Trophoblast cell (in vitro differentiated cells and primary cell): Measurements from ENCODE around the gene FAM13A.

ENCODE experiments used
- DNase-seq, 2 donors: peaks; one replicate each; pipeline ENCODE4 v3.0.0-alpha.2; 2016
- H2AFZ ChIP-seq: 2 replicates; pipeline ENCODE4 v1.6.1; 2013; ENCODE audit warnings: low read length, moderate library complexity, mild to moderate bottlenecking; ENCODE audit not compliant: insufficient read depth, poor library complexity
- H2AK5ac ChIP-seq: 2 replicates; pipeline ENCODE4 v1.6.1; 2013; ENCODE audit warnings: mild to moderate bottlenecking, low read length
- H2BK120ac ChIP-seq: 2 replicates; pipeline ENCODE4 v1.6.1; 2013; ENCODE audit warnings: low read length, mild to moderate bottlenecking, moderate library complexity; ENCODE audit not compliant: insufficient read depth, poor library complexity
- H2BK12ac ChIP-seq: 2 replicates; pipeline ENCODE4 v1.6.1; 2013; ENCODE audit warnings: mild to moderate bottlenecking, low read length, moderate library complexity
- H2BK5ac ChIP-seq: 2 replicates; pipeline ENCODE4 v1.6.1; 2013; ENCODE audit warnings: low read length, low read depth, moderate library complexity, mild to moderate bottlenecking; ENCODE audit not compliant: poor library complexity
- H3K14ac ChIP-seq: 2 replicates; pipeline ENCODE4 v1.6.1; 2013; ENCODE audit warnings: mild to moderate bottlenecking, low read length
- H3K18ac ChIP-seq: 2 replicates; pipeline ENCODE4 v1.6.1; 2013; ENCODE audit warnings: mild to moderate bottlenecking, low read length
- H3K23ac ChIP-seq: 2 replicates; pipeline ENCODE4 v1.6.1; 2013; ENCODE audit warnings: low read length
- H3K27ac ChIP-seq: 2 replicates; pipeline ENCODE4 v1.5.1; 2013; ENCODE audit warnings: low read depth, mild to moderate bottlenecking, inconsistent platforms, low read length, moderate library complexity
- H3K27me3 ChIP-seq: 2 replicates; pipeline ENCODE4 v1.6.1; 2013; ENCODE audit warnings: inconsistent platforms, mild to moderate bottlenecking, low read length, moderate library complexity; ENCODE audit not compliant: insufficient read depth
- H3K36me3 ChIP-seq, 2 experiments: 1 replicate in 1 of 2; 2 replicates in 1 of 2; pipeline ENCODE4 v1.6.1; 2013; ENCODE audit warnings: low read length in 2 of 2, mild to moderate bottlenecking in 2 of 2, moderate library complexity in 1 of 2; ENCODE audit not compliant: insufficient read depth in 2 of 2, control insufficient read depth in 1 of 2
- H3K4ac ChIP-seq: 2 replicates; pipeline ENCODE4 v1.6.1; 2013; ENCODE audit warnings: low read depth, mild to moderate bottlenecking, low read length, moderate library complexity
- H3K4me1 ChIP-seq, 2 experiments: 1 replicate in 1 of 2; 2 replicates in 1 of 2; pipeline ENCODE4 v1.6.1; 2013; ENCODE audit warnings: low read length in 2 of 2, mild to moderate bottlenecking in 2 of 2, moderate library complexity in 1 of 2; ENCODE audit not compliant: insufficient read depth in 2 of 2, control insufficient read depth in 1 of 2
- H3K4me2 ChIP-seq: 2 replicates; pipeline ENCODE4 v1.6.1; 2013; ENCODE audit warnings: inconsistent platforms, mild to moderate bottlenecking, low read length, moderate library complexity
- H3K4me3 ChIP-seq: 2 replicates; pipeline ENCODE4 v1.5.1; 2013; ENCODE audit warnings: mild to moderate bottlenecking, low read depth, low read length, inconsistent platforms
- H3K79me1 ChIP-seq: one replicate; pipeline ENCODE4 v1.6.1; 2013; ENCODE audit warnings: low read length
- H3K79me2 ChIP-seq: 2 replicates; pipeline ENCODE4 v1.6.1; 2013; ENCODE audit warnings: low read length, mild to moderate bottlenecking; ENCODE audit not compliant: control insufficient read depth, insufficient read depth, poor library complexity
- H3K9ac ChIP-seq: 2 replicates; pipeline ENCODE4 v1.6.1; 2013; ENCODE audit warnings: mild to moderate bottlenecking, low read length
- H3K9me3 ChIP-seq: 2 replicates; pipeline ENCODE4 v1.6.1; 2013; ENCODE audit warnings: low read depth, mild to moderate bottlenecking, control low read depth, inconsistent platforms, low read length; ENCODE audit not compliant: insufficient read depth
- H4K12ac ChIP-seq: 2 replicates; pipeline ENCODE4 v1.6.1; 2013; ENCODE audit warnings: low read depth, mild to moderate bottlenecking, low read length, moderate library complexity
- H4K8ac ChIP-seq: 2 replicates; pipeline ENCODE4 v1.6.1; 2013; ENCODE audit warnings: low read depth, mild to moderate bottlenecking, low read length, moderate library complexity
- H4K91ac ChIP-seq: one replicate; pipeline ENCODE4 v1.6.1; 2013; ENCODE audit warnings: low read depth, mild to moderate bottlenecking, low read length, moderate library complexity
- WGBS: extraction: QIAGEN DNeasy Blood & Tissue Kit; methylation state at CpG from one replicate; pipeline ENCODE4 v1.1.7; 2013; ENCODE audit warnings: missing lambda C conversion rate; ENCODE audit not compliant: insufficient read length, insufficient coverage; ENCODE audit errors: extremely low coverage; 5-methylcytosine and 5-hydroxymethylcytosine counted together

The FAM13A gene

DNA sequence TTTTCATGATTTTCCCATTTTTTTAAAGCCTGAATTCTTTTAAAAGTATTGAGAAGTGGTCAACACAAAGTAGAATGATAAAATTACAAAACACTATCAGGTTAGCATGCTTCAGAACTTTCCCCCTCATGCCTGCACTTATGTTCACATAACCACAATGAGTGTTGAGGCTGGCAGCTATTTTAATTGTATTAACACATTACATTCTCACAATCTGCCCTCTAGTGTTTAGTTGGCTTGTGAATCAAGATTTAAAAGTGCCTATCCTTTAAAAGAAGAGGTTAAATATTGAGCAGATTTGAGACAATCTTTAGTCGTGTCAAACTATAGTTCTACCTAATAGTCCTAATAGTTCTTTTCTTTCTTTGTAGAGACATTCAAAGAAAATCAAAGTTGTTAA lies 265.7 kb downstream of the FAM13A start:
- Histone ChIP-seq H4K12ac (no peak overlapping the region), H3K9ac (no peak overlapping the region), H3K27me3 (no peaks in the 10 kb centered on the region), H3K4me3 (no peak overlapping the region), H3K14ac (no peak overlapping the region), H3K36me3 (peaks cover 0 to 2% of the 10 kb centered on the region in 2 experiments), H2AK5ac (no peak overlapping the region), H3K23ac (no peak overlapping the region), H3K27ac (no peak overlapping the region), H3K18ac (no peak overlapping the region), H3K79me1 (peaks cover 2% of the 10 kb centered on the region), H3K9me3 (no peaks in the 10 kb centered on the region), H4K91ac (no peak overlapping the region), H3K4me1 (no peaks in the 10 kb centered on the region), H2BK120ac (no peak overlapping the region), H3K4me2 (no peak overlapping the region), H4K8ac (no peak overlapping the region), H3K4ac (no peak overlapping the region), H2BK5ac (no peak overlapping the region), H2AFZ (no peak overlapping the region), H2BK12ac (no peak overlapping the region), H3K79me2 (no peaks in the 10 kb centered on the region)
- no CpG with 5 or more reads among the region's 1 CpG for WGBS
- no peak for DNase-seq

DNA sequence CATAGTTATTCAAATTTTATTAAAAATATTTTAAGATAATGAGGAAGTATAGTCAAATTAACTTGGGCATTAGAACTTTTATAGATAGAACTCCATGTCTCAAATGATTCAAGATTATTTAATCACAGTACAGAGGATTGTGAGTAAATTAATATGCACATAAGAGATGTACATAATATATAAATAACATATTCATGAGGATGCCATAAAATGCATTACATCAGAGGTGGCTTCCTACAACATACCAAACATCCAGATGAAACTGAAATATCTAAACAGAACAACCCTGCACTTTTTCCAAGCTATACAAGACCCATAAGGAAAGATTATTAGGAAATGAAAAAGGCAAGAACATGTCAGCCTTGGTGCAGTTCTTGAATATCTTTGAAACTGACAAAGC lies 268.1 kb downstream of the FAM13A start:
- Histone ChIP-seq H2BK12ac (no peak overlapping the region), H3K18ac (no peak overlapping the region), H2AFZ (no peak overlapping the region), H3K27ac (no peak overlapping the region), H3K79me2 (no peaks in the 10 kb centered on the region), H3K4me2 (no peak overlapping the region), H3K27me3 (no peaks in the 10 kb centered on the region), H3K14ac (no peak overlapping the region), H4K12ac (no peak overlapping the region), H4K91ac (no peak overlapping the region), H3K9me3 (no peaks in the 10 kb centered on the region), H3K79me1 (peaks cover 2% of the 10 kb centered on the region), H2BK5ac (no peak overlapping the region), H2AK5ac (no peak overlapping the region), H4K8ac (no peak overlapping the region), H3K4me3 (no peak overlapping the region), H3K36me3 (peaks cover 0 to 2% of the 10 kb centered on the region in 2 experiments), H3K4ac (no peak overlapping the region), H3K23ac (no peak overlapping the region), H2BK120ac (no peak overlapping the region), H3K9ac (no peak overlapping the region), H3K4me1 (no peaks in the 10 kb centered on the region)
- DNase-seq = no peak

DNA sequence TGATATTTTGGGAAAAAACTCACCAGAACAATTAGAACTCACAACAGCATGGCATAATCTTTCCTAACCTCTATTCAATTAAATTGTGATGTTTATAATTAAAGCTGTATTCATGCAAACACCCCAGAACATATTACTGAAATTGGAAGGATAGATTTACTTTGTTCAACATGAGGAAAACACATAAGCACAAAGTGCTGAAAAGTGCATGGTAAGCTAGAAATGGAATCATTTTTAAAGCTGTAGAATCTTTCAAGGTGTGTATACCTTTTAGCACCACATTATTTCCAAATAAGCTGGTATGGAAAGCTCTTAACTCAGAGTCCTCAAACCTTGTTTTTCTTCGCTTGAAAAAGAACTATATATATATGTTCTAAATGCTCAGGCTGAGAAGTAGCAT lies 268.6 kb downstream of the FAM13A start:
- no CpG with 5 or more reads among the region's 1 CpG for WGBS
- Histone ChIP-seq H3K4me3 (no peak overlapping the region), H3K4ac (no peak overlapping the region), H3K79me2 (no peaks in the 10 kb centered on the region), H2BK120ac (no peak overlapping the region), H3K36me3 (peaks cover 0 to 2% of the 10 kb centered on the region in 2 experiments), H3K23ac (no peak overlapping the region), H3K9ac (no peak overlapping the region), H3K18ac (no peak overlapping the region), H2AFZ (no peak overlapping the region), H3K9me3 (no peaks in the 10 kb centered on the region), H3K27ac (no peak overlapping the region), H3K4me1 (no peaks in the 10 kb centered on the region), H2BK12ac (no peak overlapping the region), H3K27me3 (no peaks in the 10 kb centered on the region), H4K8ac (no peak overlapping the region), H4K91ac (no peak overlapping the region), H2BK5ac (no peak overlapping the region), H3K14ac (no peak overlapping the region), H4K12ac (no peak overlapping the region), H3K4me2 (no peak overlapping the region), H2AK5ac (no peak overlapping the region), H3K79me1 (peaks cover 2% of the 10 kb centered on the region)
- DNase-seq = no peak

DNA sequence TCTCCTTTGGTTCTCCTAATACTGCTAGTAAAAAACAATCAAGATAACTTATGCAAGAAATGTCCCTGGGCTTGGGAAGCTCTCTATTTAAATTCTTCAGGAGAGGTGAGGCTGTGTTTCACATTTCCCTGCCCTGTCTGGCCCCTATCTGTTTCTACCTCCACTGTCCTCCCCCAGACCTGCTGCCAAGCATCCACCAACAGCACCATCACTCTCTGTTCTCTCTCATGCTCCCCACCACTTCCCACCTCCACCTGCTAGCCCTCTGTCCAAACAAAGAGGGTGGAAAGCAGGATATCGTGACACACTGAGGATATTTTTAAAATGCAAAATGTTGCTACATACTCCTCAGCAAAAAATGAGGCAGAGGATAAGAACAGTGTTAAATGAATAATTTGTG lies 271.0 kb downstream of the FAM13A start:
- Histone ChIP-seq H2BK12ac (no peak overlapping the region), H3K79me2 (no peaks in the 10 kb centered on the region), H3K36me3 (peaks cover 0 to 2% of the 10 kb centered on the region in 2 experiments), H3K14ac (no peak overlapping the region), H3K4ac (no peak overlapping the region), H3K9me3 (no peaks in the 10 kb centered on the region), H4K12ac (no peak overlapping the region), H2AK5ac (no peak overlapping the region), H4K8ac (no peak overlapping the region), H2AFZ (no peak overlapping the region), H3K18ac (no peak overlapping the region), H2BK120ac (no peak overlapping the region), H3K27ac (no peak overlapping the region), H2BK5ac (no peak overlapping the region), H3K27me3 (no peaks in the 10 kb centered on the region), H3K4me1 (no peaks in the 10 kb centered on the region), H3K79me1 (no peaks in the 10 kb centered on the region), H3K9ac (no peak overlapping the region), H3K23ac (no peak overlapping the region), H3K4me3 (no peak overlapping the region), H4K91ac (no peak overlapping the region), H3K4me2 (no peak overlapping the region)
- DNase-seq = no peak
- no CpG with 5 or more reads among the region's 1 CpG for WGBS
